ENCODE measurements around the gene ARHGAP25.

Gene ARHGAP25

GRCh38 chr2:68743531-68743930 lies 8.9 kb downstream of the ARHGAP25 start:
- DNase-seq: no peak

GRCh38 chr2:68744366-68744912 lies 9.8 kb downstream of the ARHGAP25 start:
- DNase-seq: no peak

- no peak for DNase-seq
These were observed 10.4 kb downstream of the ARHGAP25 start for GRCh38 chr2:68745006-68745405.

- DNase-seq: no peak
These were observed 11.8 kb downstream of the ARHGAP25 start for GRCh38 chr2:68746408-68746807.

GRCh38 chr2:68747413-68747812 lies 12.8 kb downstream of the ARHGAP25 start:
- DNase-seq: no peak

- no peak for DNase-seq
These were observed 13.3 kb downstream of the ARHGAP25 start for GRCh38 chr2:68747900-68748299.

GRCh38 chr2:68748568-68748967 lies 14.0 kb downstream of the ARHGAP25 start:
- DNase-seq: no peak

- no peak for DNase-seq
These were observed 14.7 kb downstream of the ARHGAP25 start for GRCh38 chr2:68749345-68749744.

GRCh38 chr2:68750592-68751396 lies 16.2 kb downstream of the ARHGAP25 start:
- no peak for DNase-seq

GRCh38 chr2:68751397-68752339 lies 17.1 kb downstream of the ARHGAP25 start:
- DNase-seq: peak; percentile 92

GRCh38 chr2:68753318-68753717 lies 18.7 kb downstream of the ARHGAP25 start:
- no peak for DNase-seq

- no peak for DNase-seq
These were observed 20.5 kb downstream of the ARHGAP25 start for GRCh38 chr2:68755071-68755470.

- no peak for DNase-seq
These were observed 21.6 kb downstream of the ARHGAP25 start for GRCh38 chr2:68756178-68756577.

GRCh38 chr2:68757081-68757480 lies 22.5 kb downstream of the ARHGAP25 start:
- no peak for DNase-seq

- DNase-seq: no peak
These were observed 27.5 kb downstream of the ARHGAP25 start for GRCh38 chr2:68762100-68762499.

GRCh38 chr2:68762665-68763064 lies 28.1 kb downstream of the ARHGAP25 start:
- DNase-seq: no peak

GRCh38 chr2:68764041-68764805 lies 29.6 kb downstream of the ARHGAP25 start:
- DNase-seq: no peak

GRCh38 chr2:68764806-68765311 lies 30.2 kb downstream of the ARHGAP25 start:
- DNase-seq: no peak

- DNase-seq: no peak
These were observed 31.2 kb downstream of the ARHGAP25 start for GRCh38 chr2:68765739-68766375.

GRCh38 chr2:68766376-68766845 lies 31.8 kb downstream of the ARHGAP25 start:
- DNase-seq: no peak

- no peak for DNase-seq
These were observed 32.7 kb downstream of the ARHGAP25 start for GRCh38 chr2:68767031-68767961.

All from stimulated activated CD4-positive, alpha-beta T cell treated with anti-CD3 and anti-CD28 coated beads, Interleukin-12 subunit alpha, Interleukin-12 subunit beta, amount 100 ng/mL, for 4 hours (primary cell).